Neural cell (in vitro differentiated cells): Measurements from ENCODE around the gene BRI3. TPM values are rescaled to one million over a fixed set of nuclear protein-coding genes. Genes with fewer than 3 reads are reported as not detected.

Source experiments
- H2AFZ ChIP-seq: fragments of 200-600, 300-800 bp; sonication (generic), shearing (Covaris generic); 2 replicates; pipeline ENCODE4 v1.6.0; 2014; ENCODE audit warnings: low read depth, mild to moderate bottlenecking, antibody characterized with exemption, low read length, moderate library complexity
- H3F3A ChIP-seq: fragments of 200-600 bp; shearing (Covaris generic); 2 replicates; pipeline ENCODE4 v1.6.1; 2016; ENCODE audit warnings: mild to moderate bottlenecking, moderate library complexity, mixed read lengths, antibody characterized with exemption, low read length; ENCODE audit not compliant: insufficient read depth, poor library complexity, severe bottlenecking
- H3K27ac ChIP-seq: fragments of 200-600, 300-800 bp; sonication (generic), shearing (Covaris generic); 2 replicates; pipeline ENCODE4 v1.5.1; 2014; ENCODE audit warnings: mild to moderate bottlenecking, low read length, moderate library complexity
- H3K27me3 ChIP-seq: fragments of 300-800, 200-600 bp; sonication (generic), shearing (Covaris generic); 2 replicates; pipeline ENCODE4 v1.6.0; 2014; ENCODE audit warnings: mild to moderate bottlenecking, low read depth, low read length, moderate library complexity; ENCODE audit not compliant: insufficient read depth
- H3K36me3 ChIP-seq: fragments of 300-800, 200-600 bp; sonication (generic), shearing (Covaris generic); 2 replicates; pipeline ENCODE4 v1.5.1; 2014; ENCODE audit warnings: mild to moderate bottlenecking, antibody characterized with exemption, low read length, moderate library complexity; ENCODE audit not compliant: insufficient read depth
- H3K4me2 ChIP-seq: fragments of 300-800, 200-600 bp; sonication (generic), shearing (Covaris generic); 2 replicates; pipeline ENCODE4 v1.6.0; 2014; ENCODE audit warnings: mild to moderate bottlenecking, low read length
- H3K4me3 ChIP-seq: fragments of 300-800, 200-600 bp; sonication (generic), shearing (Covaris generic); 2 replicates; pipeline ENCODE4 v1.5.1; 2014; ENCODE audit warnings: mild to moderate bottlenecking, low read length, moderate library complexity
- H3K79me2 ChIP-seq: fragments of 200-600 bp; shearing (Covaris generic); replicated peaks from 2 replicates; pipeline ENCODE4 v1.6.0; 2014; ENCODE audit warnings: mild to moderate bottlenecking, low read length, moderate library complexity; ENCODE audit not compliant: insufficient read depth
- H3K9ac ChIP-seq: fragments of 300-800, 200-600 bp; sonication (generic), shearing (Covaris generic); 2 replicates; pipeline ENCODE4 v1.6.1; 2016; ENCODE audit warnings: mild to moderate bottlenecking, low read length, mixed read lengths
- H3K9me2 ChIP-seq: fragments of 200-600 bp; shearing (Covaris generic); 2 replicates; pipeline ENCODE4 v1.6.1; 2016; ENCODE audit warnings: mild to moderate bottlenecking, low read length, mixed read lengths; ENCODE audit not compliant: insufficient read depth
- H3K9me3 ChIP-seq: fragments of 200-600, 300-800 bp; sonication (generic), shearing (Covaris generic); 2 replicates; pipeline ENCODE4 v1.6.1; 2016; ENCODE audit warnings: mild to moderate bottlenecking, mixed run types, low read length, moderate library complexity, mixed read lengths
- H4K20me1 ChIP-seq: fragments of 200-600 bp; shearing (Covaris generic); 2 replicates; pipeline ENCODE4 v1.6.1; 2016; ENCODE audit warnings: mild to moderate bottlenecking, mixed run types; ENCODE audit not compliant: insufficient read depth
- CTCF ChIP-seq: fragments of 450-650 bp; IDR thresholded peaks from 2 replicates; pipeline ENCODE4 v1.5.1; 2014; ENCODE audit warnings: antibody characterized with exemption, mild to moderate bottlenecking, moderate library complexity; ENCODE audit not compliant: poor library complexity, severe bottlenecking
- EP300 ChIP-seq: fragments of 450-650 bp; conservative IDR thresholded peaks from 2 replicates; pipeline ENCODE4 v1.6.1; 2014; ENCODE audit warnings: antibody characterized with exemption, mild to moderate bottlenecking, moderate library complexity; ENCODE audit not compliant: poor library complexity, severe bottlenecking
- EZH2 ChIP-seq: fragments of 200-600, 300-800 bp; shearing (Covaris generic), sonication (generic); IDR thresholded peaks from 2 replicates; pipeline ENCODE4 v1.6.1; 2014; ENCODE audit warnings: antibody characterized with exemption, low read length, borderline replicate concordance, mild to moderate bottlenecking; ENCODE audit not compliant: insufficient read depth, poor library complexity, severe bottlenecking
- MXI1 ChIP-seq: fragments of 450-650 bp; conservative IDR thresholded peaks from 2 replicates; pipeline ENCODE4 v1.6.1; 2014; ENCODE audit warnings: antibody characterized with exemption, mild to moderate bottlenecking; ENCODE audit not compliant: poor library complexity, severe bottlenecking
- POLR2AphosphoS5 ChIP-seq: IDR thresholded peaks from 2 replicates; pipeline ENCODE4 v1.6.1; 2012
- RAD21 ChIP-seq: fragments of 450-650 bp; conservative IDR thresholded peaks from 2 replicates; pipeline ENCODE4 v1.6.1; 2014; ENCODE audit warnings: antibody characterized with exemption, mild to moderate bottlenecking, moderate library complexity
- REST ChIP-seq: IDR thresholded peaks from 2 replicates; pipeline ENCODE4 v1.6.1; 2012; ENCODE audit warnings: borderline replicate concordance
- SMC3 ChIP-seq: fragments of 450-650 bp; conservative IDR thresholded peaks from 2 replicates; pipeline ENCODE4 v1.6.1; 2014; ENCODE audit warnings: antibody characterized with exemption, mild to moderate bottlenecking, moderate library complexity; ENCODE audit not compliant: poor library complexity
- TAF1 ChIP-seq: IDR thresholded peaks from 2 replicates; pipeline ENCODE4 v1.6.1; 2012; ENCODE audit warnings: low read depth
- polyA minus RNA-seq: library from RNA; depleted of rRNA, polyadenylated mRNA; stranded (reverse); fragments of >200 nt; gene quantifications from 2 replicates; pipeline ENCODE4 v1.2.3, GENCODE V29; 2014
- polyA plus RNA-seq: library from polyadenylated mRNA; depleted of rRNA; stranded (reverse); fragments of >200 nt; gene quantifications from 2 replicates; pipeline ENCODE4 v1.2.3, GENCODE V29; 2014

Gene BRI3
- polyA plus RNA-seq (55.6 and 57.6 TPM in 2 replicates), polyA minus RNA-seq (16.6 and 21.4 TPM in 2 replicates)

- TF ChIP-seq MXI1: peak; percentile 44
- TF ChIP-seq CTCF: no peak
- TF ChIP-seq EZH2: no peak
- no peak for TF ChIP-seq SMC3
- no peak for TF ChIP-seq EP300
- TF ChIP-seq RAD21: no peak
- peak; percentile 28 for TF ChIP-seq TAF1
- peak; percentile 64 for TF ChIP-seq REST
- TF ChIP-seq POLR2AphosphoS5: peak; percentile 75
- no peaks in the 10 kb centered on the region for H3K9me2 ChIP-seq
- no peaks in the 10 kb centered on the region for H3K36me3 ChIP-seq
- H3F3A ChIP-seq: no peaks in the 10 kb centered on the region
- peaks cover 26% of the 10 kb centered on the region for H3K79me2 ChIP-seq
- no peaks in the 10 kb centered on the region for H3K27me3 ChIP-seq
- peaks cover 6% of the 10 kb centered on the region for H4K20me1 ChIP-seq
- peak within 1 kb of the TSS; percentile 64 for H3K27ac ChIP-seq
- peak within 1 kb of the TSS; percentile 88 for H3K4me3 ChIP-seq
- H3K9me3 ChIP-seq: no peaks in the 10 kb centered on the region
- peak within 1 kb of the TSS; percentile 98 for H2AFZ ChIP-seq
- H3K4me2 ChIP-seq: peak within 1 kb of the TSS; percentile 94
- peak within 1 kb of the TSS; percentile 82 for H3K9ac ChIP-seq
These were observed at the start of gene BRI3 for GRCh38 chr7:98280791-98281756. TSS of gene BRI3 (plus strand) at chr7:98281686. CDS start at chr7:98281796, 110 bp downstream.

GRCh38 chr7:98232263-98232585 is 49.3 kb upstream of the BRI3 start:
- TF ChIP-seq TAF1 (no peak), RAD21 (no peak), REST (no peak), EZH2 (no peak), POLR2AphosphoS5 (no peak), SMC3 (no peak)
- no peaks in the 10 kb centered on the region for H3K9me3 ChIP-seq
- no peaks in the 10 kb centered on the region for H3F3A ChIP-seq
- no peak overlapping the region for H3K4me3 ChIP-seq
- no peaks in the 10 kb centered on the region for H3K36me3 ChIP-seq
- H3K79me2 ChIP-seq: no peaks in the 10 kb centered on the region
- no peaks in the 10 kb centered on the region for H3K27me3 ChIP-seq
- H3K9me2 ChIP-seq: no peaks in the 10 kb centered on the region
- no peak overlapping the region for H3K4me2 ChIP-seq
- no peak overlapping the region for H3K27ac ChIP-seq
- H4K20me1 ChIP-seq: no peaks in the 10 kb centered on the region
- no peak overlapping the region for H3K9ac ChIP-seq
- H2AFZ ChIP-seq: no peak overlapping the region
